GM21390 (cell line): ENCODE measurements around the gene PHTF1.
A peak's percentile ranks its signal among the peaks of the same experiment; 100 is the strongest.

ENCODE experiments used
- ATAC-seq: cut with Tn5 transposase; IDR thresholded peaks from one replicate; pipeline ENCODE4 v1.9.1; 2021; ENCODE audit not compliant: unreplicated experiment

The PHTF1 gene

DNA sequence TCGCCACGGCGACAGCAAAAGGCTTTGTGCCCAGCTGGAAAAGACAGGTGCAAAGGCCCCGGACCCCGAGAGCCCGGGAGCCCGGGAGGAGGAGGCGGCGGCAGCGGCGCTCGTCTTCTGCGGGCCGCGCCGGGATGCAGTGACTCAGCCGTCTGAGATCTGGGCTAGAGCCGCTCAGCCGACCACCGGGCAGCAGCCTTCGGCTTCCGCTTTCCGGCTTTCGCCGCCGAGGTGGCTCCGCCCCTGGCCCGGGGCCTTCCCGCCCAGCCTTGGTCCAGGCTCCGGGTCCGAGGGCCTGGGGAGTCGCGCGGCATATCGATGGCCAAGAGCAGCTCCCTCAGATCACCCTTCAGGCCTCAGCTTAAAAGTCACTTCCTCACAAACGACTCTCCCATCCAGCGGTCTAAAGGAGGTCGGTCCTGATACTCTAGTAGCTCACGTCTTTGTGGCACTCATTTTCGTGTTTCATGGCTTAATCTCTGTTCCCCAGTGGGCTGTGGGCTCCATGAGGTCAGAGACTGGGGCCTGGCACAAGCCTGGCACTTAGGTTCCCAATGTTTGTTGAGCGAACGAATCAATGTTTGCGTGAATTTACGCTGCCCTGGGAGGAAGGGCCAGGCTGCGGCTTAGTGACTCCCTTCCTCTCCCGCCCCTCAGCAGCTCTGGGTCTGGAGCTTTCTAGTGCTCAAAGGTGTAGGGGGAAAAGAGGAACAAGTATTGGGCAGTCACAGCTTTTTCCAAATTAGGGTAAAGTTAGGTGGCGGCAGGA lies at the start of gene PHTF1:
Gene PHTF1, minus strand, starts transcription at position 154 of the 769 bp plus-strand sequence. CDS start 783 bp downstream, outside the sequence.
- ATAC-seq, result peak; percentile 86

DNA sequence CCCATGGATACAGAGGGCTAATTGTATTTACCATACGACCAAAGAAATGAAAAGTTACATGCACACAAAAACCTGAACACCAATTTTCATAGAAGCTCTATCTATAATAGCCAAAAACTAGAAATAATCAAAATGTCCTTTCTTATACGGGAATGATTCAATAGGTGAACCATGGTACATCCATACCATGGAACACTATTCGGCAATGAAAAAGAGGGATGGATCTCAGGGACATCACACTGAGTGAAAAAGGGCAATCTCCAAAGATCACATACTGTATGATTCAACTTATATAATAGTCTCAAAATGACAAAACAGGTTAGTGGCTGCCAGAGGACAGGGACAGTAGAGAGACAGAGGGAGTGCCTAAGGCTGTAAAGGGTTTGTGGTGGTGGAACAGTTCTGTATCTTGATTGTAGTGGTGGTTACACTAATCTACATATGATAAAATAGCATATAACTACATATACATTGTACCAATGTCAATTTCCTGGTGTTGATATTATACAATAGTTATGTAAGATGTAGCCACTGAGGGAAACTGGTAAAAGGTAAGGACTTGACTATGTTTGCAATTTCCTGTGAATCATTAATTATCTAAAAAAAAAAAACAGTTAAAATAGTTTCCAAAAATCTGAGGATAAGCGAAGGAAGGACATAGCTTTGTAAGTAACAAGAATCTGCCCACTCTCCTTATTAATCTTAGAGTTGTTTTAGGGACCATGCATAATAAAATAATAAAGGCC lies 49.3 kb upstream of the PHTF1 start:
- ATAC-seq, result no peak

DNA sequence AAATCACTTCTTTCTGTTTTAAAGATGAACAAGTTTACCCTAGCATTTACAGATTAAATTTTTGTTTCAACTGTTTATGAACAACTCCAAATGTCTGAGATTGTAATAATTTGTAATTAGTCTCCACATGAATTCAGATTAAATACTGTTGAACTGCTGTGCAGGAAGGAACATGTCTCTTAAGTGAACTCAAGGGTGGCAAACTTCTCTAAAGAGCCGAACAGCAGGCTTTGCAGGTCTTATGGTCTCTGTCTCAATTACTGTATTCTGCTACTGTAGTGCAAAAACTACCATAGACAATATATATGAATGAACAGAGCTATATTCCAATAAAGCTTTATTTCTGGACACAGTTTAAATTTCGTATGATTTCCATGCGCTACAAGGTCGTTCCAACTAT lies 46.4 kb upstream of the PHTF1 start:
- ATAC-seq, result no peak

DNA sequence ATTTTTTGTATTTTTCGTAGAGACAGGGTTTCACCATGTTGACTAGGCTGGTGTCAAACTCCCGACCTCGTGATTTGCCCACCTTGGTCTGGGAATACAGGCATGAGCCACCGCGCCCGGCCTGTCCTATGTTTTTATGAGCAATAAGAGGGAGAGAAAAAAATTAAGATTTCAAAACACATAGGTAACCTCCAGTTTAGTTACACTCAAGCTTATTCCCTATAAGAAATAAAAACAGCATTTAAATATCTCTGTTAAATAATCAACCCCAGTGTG lies 45.9 kb upstream of the PHTF1 start:
- no peak for ATAC-seq

DNA sequence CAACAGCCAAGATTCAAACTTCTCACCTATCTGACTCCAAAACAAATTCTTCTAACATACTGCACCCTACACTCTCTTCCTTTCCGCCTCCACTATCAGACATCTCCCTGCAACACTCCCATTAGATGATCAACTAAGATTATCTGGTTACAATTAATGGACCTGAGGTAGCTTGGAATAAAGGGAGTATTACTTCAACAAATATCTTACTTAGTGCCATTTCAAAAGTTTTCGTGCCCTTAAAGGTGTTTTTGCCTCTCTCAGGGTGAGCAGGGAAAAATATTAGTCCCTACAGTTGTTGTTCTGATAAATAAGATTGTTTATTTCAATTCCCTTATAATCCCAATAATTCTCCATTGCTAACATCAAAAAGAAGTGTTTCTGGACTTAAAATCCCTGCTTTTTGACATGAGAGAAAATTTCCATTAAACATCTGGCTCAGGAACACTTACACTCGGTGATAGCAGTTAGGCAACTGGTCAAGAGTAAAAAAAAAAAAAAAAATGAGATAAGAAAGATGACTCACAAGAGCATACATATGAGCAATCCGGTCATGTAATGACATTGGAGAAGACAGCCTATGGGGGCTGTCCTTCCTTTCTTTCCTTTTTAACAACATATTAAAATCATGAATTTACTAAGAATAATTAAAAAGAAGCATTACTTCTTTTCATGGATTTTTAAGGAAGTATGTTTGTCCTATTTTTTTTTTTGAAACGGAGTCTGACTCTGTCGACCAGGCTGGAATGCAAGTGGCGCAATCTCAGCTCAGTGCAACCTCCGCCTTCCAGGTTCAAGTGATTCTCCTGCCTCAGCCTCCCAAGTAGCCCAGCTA lies 45.4 kb upstream of the PHTF1 start:
- no peak for ATAC-seq

DNA sequence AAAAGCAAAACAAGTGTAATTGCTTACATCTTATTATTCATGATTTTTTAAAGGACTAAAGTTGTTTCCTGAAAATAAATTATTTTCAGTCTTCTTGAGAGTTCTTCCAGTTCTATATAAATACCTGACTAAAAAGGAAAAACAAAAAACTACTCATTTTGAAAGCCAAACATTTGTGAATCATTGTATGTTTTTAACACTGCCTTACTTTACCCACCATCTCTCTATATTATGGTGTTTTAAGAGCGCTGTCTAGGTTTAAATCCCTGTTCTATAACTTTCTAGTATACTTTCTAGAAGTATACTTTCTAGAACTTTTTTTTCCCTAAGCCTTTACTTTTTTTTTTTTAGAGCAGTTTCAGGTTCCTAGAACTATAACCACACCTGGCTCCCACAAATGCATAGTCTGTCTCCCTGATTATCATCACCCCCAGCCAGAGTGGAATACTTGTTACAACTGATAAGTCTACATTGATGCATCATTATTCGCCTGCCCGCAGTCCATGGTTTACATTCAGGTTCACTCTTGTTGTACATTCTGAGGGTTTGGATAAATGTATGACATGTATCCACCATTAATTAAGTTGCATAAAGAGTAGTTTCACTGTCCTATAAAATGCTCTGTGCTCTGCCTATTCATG lies 43.2 kb upstream of the PHTF1 start:
- no peak for ATAC-seq

DNA sequence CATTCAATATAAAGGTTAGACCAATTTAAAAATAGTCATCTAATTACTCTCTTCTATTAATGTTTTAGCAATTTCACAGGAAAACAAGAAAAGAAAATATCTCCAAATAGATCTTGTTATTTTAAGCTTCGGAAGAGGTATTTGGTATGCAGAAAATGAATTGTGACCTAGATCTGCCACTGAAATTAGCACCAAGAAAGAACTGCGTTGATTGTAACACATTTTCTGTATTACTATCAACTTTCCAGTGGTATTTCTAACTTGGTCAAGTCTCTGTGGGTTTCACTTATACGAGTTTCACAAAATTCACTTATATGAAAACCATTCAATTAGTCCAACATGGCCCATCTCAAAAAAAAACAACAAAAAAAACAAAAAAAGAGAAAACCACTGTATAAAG lies 41.2 kb upstream of the PHTF1 start:
- ATAC-seq, result no peak

DNA sequence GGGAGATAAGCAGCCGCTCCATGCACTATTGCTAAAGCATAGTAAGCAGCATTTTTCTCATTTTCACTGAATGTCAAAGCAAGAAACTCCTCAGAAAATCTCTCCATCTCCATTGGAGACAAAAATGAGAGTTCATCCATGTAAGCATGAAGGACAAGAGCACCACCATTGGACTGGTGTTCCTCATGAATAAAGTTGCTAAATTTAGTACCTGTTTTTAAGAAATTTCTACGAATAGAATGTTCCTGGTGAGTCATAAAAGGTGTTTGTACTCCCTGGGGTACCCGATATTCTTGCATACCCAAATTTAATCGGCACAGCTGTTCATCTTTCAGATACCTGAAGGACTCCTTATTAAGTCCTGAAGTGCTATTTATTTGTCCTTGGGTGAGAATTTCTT lies 38.2 kb upstream of the PHTF1 start:
- ATAC-seq, result no peak

DNA sequence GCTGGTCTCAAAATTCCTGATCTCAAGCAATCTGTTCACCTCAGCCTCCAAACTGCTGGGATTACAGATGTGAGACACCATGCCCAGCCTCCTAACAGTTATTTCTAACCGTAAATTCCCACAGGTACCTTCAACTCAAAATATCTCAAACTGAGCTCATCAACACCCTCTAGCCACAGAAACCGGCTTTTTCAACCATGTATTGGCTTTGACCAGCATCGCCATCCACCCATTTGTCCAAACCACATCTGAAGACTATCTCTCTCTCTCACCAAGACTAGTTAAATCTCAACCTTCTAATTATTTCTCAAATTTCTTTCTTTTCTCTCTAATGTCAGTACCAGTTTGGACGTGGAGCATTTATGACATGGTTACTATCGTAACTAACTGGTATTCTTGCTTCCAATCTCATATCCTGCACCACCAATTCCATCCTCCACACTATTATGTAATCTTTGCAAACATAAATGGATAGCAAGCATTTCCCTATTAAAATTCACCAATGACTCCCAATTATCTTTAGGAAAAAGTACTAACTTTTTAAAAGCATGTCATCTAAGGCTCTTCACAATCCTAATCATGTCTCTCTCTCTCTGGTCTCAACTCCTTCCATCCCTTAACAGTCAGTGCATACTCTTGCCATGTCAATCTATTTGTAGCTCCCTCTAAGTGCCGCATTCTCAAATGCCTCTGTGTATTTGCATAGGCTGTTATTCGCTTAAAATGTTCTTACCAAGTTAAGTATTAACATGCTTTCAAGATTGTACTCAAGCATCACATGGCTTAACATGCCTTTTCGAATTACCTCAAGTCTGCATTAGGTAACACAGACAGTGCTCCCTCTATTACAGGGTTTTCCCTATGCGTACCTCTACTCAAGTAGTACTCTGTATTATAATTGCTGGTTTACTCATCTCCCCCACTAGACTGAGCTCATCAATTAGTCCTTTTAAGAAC lies 34.9 kb upstream of the PHTF1 start:
- ATAC-seq, result peak; percentile 43

DNA sequence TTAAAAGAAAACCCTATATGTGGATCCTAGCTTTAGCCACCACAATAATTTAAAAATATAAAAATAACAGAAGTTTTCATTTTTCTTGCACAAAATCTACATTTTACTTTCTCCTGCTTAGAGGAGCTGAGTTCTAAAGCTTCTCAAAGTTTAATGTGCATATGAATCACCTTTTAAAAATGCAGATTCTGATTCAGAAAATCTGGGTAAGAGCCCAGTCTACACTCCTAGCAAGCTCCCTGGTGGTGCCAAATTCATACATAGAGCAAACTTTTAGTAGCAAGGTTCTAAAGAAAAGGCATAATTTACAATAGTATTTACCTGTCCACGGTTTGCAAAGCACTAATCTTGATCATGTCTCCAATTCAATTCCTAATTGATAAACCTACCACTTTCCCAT lies 33.7 kb upstream of the PHTF1 start:
- ATAC-seq, result no peak

DNA sequence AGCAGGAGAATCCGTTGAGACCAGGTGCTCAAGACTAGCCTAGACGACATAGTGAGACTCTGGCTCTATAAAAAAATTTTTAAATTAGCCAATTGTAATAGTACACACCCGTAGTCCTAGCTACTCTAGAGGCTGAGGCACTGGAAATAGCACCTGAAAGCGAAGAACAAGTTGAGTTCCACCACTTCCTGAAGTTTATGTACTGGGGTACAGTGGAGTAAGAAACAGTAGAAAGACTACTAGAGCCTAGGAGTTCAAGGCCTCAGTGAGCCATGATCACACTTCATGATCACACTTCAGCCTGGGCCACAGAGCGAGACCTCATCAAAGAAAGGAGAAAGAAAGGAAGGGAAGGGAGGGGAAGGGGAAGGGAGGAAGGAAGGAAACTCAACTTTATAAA lies 33.2 kb upstream of the PHTF1 start:
- peak; percentile 66 for ATAC-seq

DNA sequence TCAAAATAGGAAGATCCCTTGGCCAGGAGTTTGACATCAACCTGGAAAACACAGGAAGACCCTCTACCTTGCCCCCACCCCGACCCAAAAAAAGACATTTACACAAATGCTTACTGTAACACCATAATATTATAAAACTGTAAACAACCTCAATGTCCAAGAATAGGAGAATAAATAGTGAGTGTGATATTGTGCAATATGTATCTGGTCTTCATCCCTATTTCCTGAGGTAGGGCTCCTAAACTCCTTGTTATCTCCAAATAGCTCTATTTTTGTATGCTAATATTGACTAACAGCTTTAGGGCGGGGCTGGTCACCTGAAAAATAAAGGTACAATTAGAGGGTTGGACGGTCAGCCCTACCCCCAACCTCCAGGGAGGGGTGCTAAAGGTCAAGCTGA lies 29.5 kb upstream of the PHTF1 start:
- no peak for ATAC-seq

DNA sequence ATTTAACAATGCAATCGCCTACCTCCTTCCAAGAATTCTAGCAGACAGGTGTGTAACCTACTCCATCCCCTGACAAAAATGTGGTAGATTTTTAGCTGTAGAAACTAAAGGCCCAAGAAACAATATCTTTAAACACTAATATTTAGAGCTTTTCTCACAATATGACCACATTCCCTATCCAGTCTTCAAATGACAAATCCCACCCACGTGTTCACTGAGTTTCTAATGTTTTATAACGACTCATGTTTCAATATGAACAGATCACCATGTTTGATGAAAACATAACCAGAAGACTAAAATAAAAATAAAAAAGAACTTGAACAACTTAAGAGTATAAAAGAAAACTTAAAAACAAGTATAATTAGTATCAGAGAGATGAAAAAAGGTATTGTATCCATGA lies 28.4 kb upstream of the PHTF1 start:
- no peak for ATAC-seq

DNA sequence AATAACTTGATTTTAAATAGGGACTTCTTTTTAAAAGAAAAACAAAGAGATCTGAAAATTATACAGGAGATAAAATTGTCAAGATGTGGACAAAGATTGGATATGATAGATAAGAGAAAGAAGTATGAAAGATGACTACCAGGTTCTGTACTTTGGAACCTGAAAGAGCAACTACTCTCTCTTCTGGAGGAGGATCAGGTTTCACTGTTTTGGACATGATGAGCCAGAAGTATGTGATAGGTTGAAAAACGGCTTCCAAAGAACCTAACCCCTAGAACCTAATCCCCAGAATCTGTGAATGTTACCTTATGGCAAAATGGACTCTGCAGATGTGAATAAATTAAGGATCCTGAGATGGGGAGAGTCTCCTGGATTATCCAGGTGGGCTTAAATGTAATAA lies 26.8 kb upstream of the PHTF1 start:
- no peak for ATAC-seq

DNA sequence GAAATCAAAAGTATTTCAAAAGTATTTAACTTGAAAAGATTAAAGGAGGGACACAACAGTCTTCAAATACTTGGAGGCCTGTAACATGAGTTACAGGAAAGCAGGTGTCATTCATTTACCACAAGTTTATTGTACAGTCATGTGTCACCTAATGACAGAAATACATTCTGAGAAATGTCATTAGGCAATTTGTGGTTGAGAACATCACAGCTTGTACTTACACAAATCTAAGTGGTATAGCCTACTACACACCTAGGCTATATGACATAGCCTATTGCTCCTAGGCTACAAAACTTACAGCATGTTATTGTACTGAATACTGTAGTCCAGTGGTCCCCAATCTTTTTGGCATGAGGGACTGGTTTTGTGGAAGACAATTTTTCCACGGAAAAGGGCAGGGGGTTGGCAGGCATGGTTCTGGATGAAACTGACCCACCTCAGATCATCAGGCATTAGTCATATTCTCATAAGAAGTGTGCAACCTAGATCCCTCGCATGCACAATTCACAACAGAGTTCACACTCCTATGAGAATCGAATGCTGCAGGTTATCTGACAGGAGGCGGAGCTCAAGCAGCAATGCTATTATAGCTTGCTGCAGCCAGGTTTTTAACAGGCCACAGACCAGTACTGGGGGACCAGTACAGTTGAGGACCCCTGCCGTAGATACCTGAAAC lies 25.0 kb upstream of the PHTF1 start:
- peak; percentile 61 for ATAC-seq

DNA sequence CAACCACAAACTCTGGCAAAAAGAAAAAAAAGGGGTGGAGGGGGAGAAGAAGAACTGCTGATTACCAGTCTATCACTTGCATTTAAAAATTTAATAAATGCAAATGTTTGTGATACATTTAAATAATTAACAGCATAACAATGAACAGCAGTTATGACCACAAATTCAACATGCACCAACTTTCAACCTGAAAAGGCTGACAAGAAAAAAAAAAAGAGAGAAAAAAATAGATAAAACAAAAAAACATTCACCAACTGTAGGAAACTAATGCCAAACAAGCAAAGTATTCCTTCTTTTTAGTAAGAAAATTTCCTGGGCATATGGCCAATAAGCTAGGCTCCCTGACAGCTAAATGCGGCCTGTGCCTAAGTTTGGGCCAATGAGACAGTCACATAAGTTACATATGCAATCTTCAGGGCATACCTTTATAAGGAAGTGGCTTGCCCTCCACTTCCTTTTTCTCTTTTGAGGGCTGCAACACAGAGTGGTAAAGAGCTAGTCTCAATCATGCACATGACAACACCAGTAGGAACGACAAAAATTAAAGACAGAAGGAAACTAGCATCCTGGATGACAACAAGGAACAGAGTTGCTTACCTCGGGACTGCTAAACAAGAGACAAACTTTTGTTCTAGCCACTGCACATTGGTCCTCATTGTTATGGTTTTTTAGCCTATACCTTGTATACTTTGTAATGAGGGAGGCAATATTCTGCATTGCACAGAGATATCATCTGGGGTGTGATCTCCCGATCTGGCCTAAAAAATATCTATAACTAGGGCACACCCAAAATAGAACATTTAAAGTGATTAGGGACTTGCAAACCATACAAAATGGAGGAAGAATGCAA lies 24.2 kb upstream of the PHTF1 start:
- peak; percentile 73 for ATAC-seq

DNA sequence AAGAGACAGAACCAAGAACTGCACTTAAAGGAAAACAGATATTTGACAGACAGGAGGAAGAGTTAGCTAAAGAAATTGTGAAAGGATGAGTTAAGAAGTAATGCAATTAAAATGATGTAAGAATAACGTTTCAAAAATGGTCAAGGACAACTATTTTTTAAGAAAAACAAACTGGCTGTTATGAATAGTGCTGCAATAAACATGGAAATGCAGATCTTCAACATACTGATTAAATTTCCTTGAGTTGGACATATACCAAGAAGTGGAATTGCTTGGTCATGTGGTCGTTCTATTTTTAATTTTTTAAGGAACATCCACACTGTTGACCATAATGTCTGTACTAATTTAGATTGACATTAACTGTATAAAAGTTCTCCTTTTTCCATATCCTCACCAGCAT lies 23.1 kb upstream of the PHTF1 start:
- ATAC-seq, result no peak

DNA sequence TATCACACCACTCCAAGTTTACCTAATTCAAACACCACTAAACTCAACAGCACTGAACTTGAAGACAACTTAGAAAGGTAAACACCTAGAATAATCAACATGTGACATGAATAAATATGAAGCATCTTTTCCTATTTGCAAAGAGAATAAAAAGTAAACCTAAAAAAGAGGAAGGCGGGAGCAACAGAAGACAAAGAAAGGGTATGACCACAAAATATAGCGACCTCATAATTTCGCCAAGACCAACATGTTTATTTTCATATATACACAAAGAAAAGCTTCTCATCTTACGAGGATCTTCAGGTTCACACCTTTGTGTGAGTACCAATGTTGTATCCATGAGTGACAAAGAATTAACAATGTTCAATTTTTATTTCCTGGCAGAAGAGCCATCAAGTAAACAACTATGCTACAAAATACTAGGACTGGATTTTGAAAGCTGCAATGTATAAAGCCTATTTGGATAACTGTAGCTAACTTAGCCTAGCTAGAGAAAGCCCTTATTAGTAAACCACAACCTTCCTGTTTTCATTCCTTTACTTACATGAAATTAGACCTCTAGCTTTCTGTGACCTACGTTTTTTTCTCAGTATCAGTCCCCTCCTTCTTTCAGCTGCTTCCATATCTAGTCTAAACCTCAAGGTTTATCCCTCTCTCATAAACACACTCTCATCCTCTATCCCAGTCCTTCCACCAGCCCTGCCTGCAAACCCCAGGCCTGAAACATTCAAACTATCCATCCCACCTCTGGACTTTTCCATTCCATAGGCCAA lies 21.3 kb upstream of the PHTF1 start:
- peak; percentile 56 for ATAC-seq
